Tibial nerve (tissue), 4 donors: ENCODE data around the gene SLC8A2. TPM values are rescaled to one million over a fixed set of nuclear protein-coding genes. Genes with fewer than 3 reads are reported as not detected.

Experiments
- DNase-seq, 2 donors: peaks; one replicate each; pipeline ENCODE4 v3.0.0-alpha.2; 2019; ENCODE audit warnings: low spot score in 2 of 2
- H3K27ac ChIP-seq, 4 donors: fragments of 200-600 bp; sonication (generic) in 3 of 4; one replicate each; pipeline ENCODE4 v1.5.1; 2017 to 2019; ENCODE audit warnings: mild to moderate bottlenecking in 1 of 4
- H3K27me3 ChIP-seq, 2 donors: fragments of 200-600 bp; sonication (generic) in 1 of 2; one replicate each; pipeline versions ENCODE4 v1.5.1 to v1.6.0; 2017 to 2019
- H3K36me3 ChIP-seq, 3 donors: fragments of 200-600 bp; sonication (generic); one replicate each; pipeline ENCODE4 v1.5.1; 2018 to 2019
- H3K4me1 ChIP-seq, 4 donors: fragments of 200-600 bp; sonication (generic) in 3 of 4; one replicate each; pipeline ENCODE4 v1.5.1; 2017 to 2019
- H3K4me3 ChIP-seq, 4 donors: fragments of 200-600 bp; sonication (generic) in 3 of 4; one replicate each; pipeline ENCODE4 v1.5.1; 2017 to 2019; ENCODE audit warnings: mild to moderate bottlenecking in 1 of 4, moderate library complexity in 1 of 4
- H3K9me3 ChIP-seq, 4 donors: fragments of 200-600 bp; sonication (generic) in 3 of 4; one replicate each; pipeline ENCODE4 v1.5.1; 2017 to 2019
- CTCF ChIP-seq, 5 experiments: fragments of 200-600 bp in 3 of 5; fragments of 450-650 bp in 2 of 5; sonication (generic) in 3 of 5; IDR thresholded peaks; one replicate each; pipeline ENCODE4 v1.5.1; 2016 to 2019; ENCODE audit warnings: antibody characterized with exemption in 5 of 5, mild to moderate bottlenecking in 3 of 5, moderate library complexity in 2 of 5
- EP300 ChIP-seq, 2 donors: sonication (generic); formaldehyde crosslinking; IDR thresholded peaks; one replicate each; pipeline ENCODE4 v1.6.1; 2017; ENCODE audit warnings: antibody characterized with exemption in 2 of 2, mild to moderate bottlenecking in 1 of 2
- POLR2A ChIP-seq, 2 donors: fragments of 450-650 bp; IDR thresholded peaks; one replicate each; pipeline ENCODE4 v1.6.1; 2017; ENCODE audit warnings: antibody characterized with exemption in 2 of 2, mild to moderate bottlenecking in 2 of 2, moderate library complexity in 2 of 2
- WGBS, 2 donors: methylation state at CpG; one replicate each; pipeline ENCODE4 v1.1.5; 2018; 5-methylcytosine and 5-hydroxymethylcytosine counted together
- total RNA-seq, 4 donors: library from RNA; depleted of rRNA; stranded (reverse); fragments of >200 nt; gene quantifications; one replicate each; pipeline ENCODE4 v1.1.0, GENCODE V29; 2016

The SLC8A2 gene
- total RNA-seq, 4 donors from 2014 or later = not detected

- peak; percentile 100 for DNase-seq
- 0 to 1% methylated on average over 39 to 41 of the region's 78 CpGs for WGBS, 2 donors
- Histone ChIP-seq H3K4me3 (peak within 1 kb of the TSS; percentile 86 to 97 (median 94)), H3K9me3 (no peaks in the 10 kb centered on the region), H3K36me3 (no peaks in the 10 kb centered on the region), H3K27me3 (no peaks in the 10 kb centered on the region), H3K4me1 (peaks cover 0 to 50% (median 38%) of the 10 kb centered on the region in 4 donors), H3K27ac (peak within 1 kb of the TSS; percentile 93 to 99 (median 97))
- TF ChIP-seq EP300 (IDR thresholded peaks at IDR 0.05) (peak; percentile 94 to 99), CTCF (IDR thresholded peaks at IDR 0.05) (no peak), POLR2A (IDR thresholded peaks at IDR 0.05) (peak; percentile 89 to 97)
Observed at GRCh38 chr19:47514869-47515588, 43.3 kb upstream of the SLC8A2 start, which contains the start of gene NAPA. Gene NAPA (minus strand): TSS chr19:47515063. CDS start chr19:47514940, 123 bp downstream.

- Histone ChIP-seq H3K27me3 (no peaks in the 10 kb centered on the region), H3K9me3 (no peaks in the 10 kb centered on the region), H3K36me3 (no peaks in the 10 kb centered on the region), H3K4me3 (peak overlapping the region; percentile 86 to 97 (median 94)), H3K27ac (peak overlapping the region; percentile 93 to 99 (median 97)), H3K4me1 (peaks cover 0 to 58% (median 43%) of the 10 kb centered on the region in 4 donors)
- WGBS, 2 donors = 5% methylated on average over 39 to 40 of the region's 40 CpGs
- DNase-seq = no peak
- no peak for TF ChIP-seq EP300 (IDR thresholded peaks at IDR 0.05)
- TF ChIP-seq POLR2A (IDR thresholded peaks at IDR 0.05) = no peak
- TF ChIP-seq CTCF (IDR thresholded peaks at IDR 0.05) = no peak
Observed at GRCh38 chr19:47514151-47514868, 42.6 kb upstream of the SLC8A2 start.

- TF ChIP-seq CTCF (IDR thresholded peaks at IDR 0.05) (no peak), EP300 (IDR thresholded peaks at IDR 0.05) (no peak), POLR2A (IDR thresholded peaks at IDR 0.05) (no peak)
- DNase-seq = no peak
- peak overlapping the region in 3 of 4 donors; percentile 6 to 97 (median 86) for H3K4me3 ChIP-seq
- WGBS, 2 donors = 66 to 67% methylated on average over 8 of the region's 8 CpGs
- H3K36me3 ChIP-seq = no peaks in the 10 kb centered on the region
- peaks cover 0 to 71% (median 53%) of the 10 kb centered on the region in 4 donors for H3K4me1 ChIP-seq
- no peaks in the 10 kb centered on the region for H3K9me3 ChIP-seq
- H3K27ac ChIP-seq = peak overlapping the region; percentile 37 to 99 (median 95)
- H3K27me3 ChIP-seq = no peaks in the 10 kb centered on the region
Observed at GRCh38 chr19:47512948-47513319, 41.2 kb upstream of the SLC8A2 start.

GRCh38 chr19:47512183-47512947 is 40.7 kb upstream of the SLC8A2 start:
- no peaks in the 10 kb centered on the region for H3K36me3 ChIP-seq
- no peaks in the 10 kb centered on the region for H3K9me3 ChIP-seq
- 53 to 55% methylated on average over 11 of the region's 11 CpGs for WGBS, 2 donors
- H3K27ac ChIP-seq = peak overlapping the region; percentile 37 to 99 (median 95)
- DNase-seq = peak in 1 of 2 donors; percentile 63
- TF ChIP-seq EP300 (IDR thresholded peaks at IDR 0.05) = peak in 1 of 2 donors; percentile 22
- TF ChIP-seq CTCF (IDR thresholded peaks at IDR 0.05) = no peak
- H3K4me3 ChIP-seq = peak overlapping the region in 3 of 4 donors; percentile 10 to 97 (median 86)
- H3K4me1 ChIP-seq = peaks cover 0 to 77% (median 58%) of the 10 kb centered on the region in 4 donors
- H3K27me3 ChIP-seq = no peaks in the 10 kb centered on the region
